Measurements from ENCODE around the gene NGEF.

DNA sequence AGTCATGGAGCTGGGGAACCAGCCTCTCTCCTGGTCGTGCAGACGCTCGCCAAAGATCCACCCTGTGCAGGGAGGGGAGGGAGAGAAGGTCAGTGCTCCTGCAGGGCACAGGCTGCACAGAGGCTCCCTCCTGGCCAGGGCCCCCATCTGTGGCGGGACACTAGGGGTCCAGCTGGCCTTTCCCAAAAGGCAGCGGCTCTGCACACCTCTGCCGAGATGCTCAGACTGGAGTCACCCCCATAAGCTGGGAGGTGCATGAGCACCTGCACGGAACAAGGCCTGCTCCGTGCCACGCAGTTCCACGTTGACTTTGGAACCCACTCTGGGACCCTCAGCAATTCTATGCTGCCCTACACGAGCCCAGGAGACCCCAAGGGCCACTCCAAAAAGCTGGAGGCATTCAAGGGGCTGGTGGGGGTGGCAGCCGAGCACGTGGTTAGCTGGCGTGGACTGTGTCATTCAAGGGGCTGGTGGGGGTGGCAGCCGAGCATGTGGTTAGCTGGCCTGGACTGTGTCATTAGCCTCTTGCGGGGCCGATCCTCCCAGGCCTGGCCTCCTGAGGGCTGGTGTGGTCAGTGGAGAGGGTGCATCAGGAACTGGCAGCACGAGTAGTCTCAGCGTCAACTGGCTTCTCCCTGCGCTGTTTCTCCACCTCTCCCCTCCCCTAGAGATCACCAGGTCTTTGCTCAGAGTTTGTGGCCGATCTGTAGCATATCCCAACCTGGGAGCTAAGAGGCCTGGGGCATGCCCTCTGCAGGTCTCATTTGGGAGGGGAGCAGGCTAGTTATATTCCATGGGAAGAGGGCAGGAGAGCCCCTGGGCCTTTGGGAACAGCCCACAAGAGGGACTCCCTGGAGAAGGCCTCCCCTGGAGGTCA, 133.2 kb downstream of the NGEF start:
- TF ChIP-seq, protein P1, sequence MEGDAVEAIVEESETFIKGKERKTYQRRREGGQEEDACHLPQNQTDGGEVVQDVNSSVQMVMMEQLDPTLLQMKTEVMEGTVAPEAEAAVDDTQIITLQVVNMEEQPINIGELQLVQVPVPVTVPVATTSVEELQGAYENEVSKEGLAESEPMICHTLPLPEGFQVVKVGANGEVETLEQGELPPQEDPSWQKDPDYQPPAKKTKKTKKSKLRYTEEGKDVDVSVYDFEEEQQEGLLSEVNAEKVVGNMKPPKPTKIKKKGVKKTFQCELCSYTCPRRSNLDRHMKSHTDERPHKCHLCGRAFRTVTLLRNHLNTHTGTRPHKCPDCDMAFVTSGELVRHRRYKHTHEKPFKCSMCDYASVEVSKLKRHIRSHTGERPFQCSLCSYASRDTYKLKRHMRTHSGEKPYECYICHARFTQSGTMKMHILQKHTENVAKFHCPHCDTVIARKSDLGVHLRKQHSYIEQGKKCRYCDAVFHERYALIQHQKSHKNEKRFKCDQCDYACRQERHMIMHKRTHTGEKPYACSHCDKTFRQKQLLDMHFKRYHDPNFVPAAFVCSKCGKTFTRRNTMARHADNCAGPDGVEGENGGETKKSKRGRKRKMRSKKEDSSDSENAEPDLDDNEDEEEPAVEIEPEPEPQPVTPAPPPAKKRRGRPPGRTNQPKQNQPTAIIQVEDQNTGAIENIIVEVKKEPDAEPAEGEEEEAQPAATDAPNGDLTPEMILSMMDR (IDR thresholded peaks at IDR 0.05; ENCODE audit: low read length): no peak
- no peak for TF ChIP-seq EZH2 (IDR thresholded peaks at IDR 0.05; ENCODE audit: borderline replicate concordance, low read length)

Measured in OCI-LY1 (cell line).